HG03196 (cell line): ENCODE data around the gene MEDAG.

Experiments used
- ATAC-seq: cut with Tn5 transposase; IDR thresholded peaks from one replicate; pipeline ENCODE4 v1.9.1; 2021; ENCODE audit not compliant: unreplicated experiment

Gene MEDAG

DNA sequence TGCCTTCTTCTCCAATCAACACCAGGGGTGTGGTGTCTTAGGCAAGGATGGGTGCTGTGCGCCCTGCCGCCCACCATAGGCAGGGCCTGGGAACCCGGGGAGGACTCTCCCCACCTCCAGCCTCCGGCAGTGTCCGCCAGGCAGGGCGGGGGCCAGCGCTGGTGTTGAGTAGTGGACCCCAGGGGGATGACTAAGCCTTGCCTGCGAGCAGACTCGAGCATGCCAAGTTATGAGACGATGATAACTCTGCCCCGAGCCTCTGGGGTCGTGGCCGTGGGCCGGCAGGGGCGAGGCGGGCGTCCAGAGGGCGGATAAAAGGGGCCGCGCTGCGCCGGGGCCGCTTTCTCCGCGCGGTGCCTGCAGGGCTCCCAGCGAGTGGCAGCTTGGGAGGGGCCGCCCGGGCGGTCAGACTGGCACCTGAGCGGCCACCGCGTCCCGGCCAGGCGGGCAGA lies at the start of gene MEDAG:
MEDAG (plus strand) TSS at position 340 of the 452 bp plus-strand sequence. CDS start 245 bp downstream, outside the sequence.
- no peak for ATAC-seq

GRCh38 chr13:30857018-30857417 lies 49.1 kb upstream of the MEDAG start:
- ATAC-seq: no peak

GRCh38 chr13:30857636-30858035 lies 48.4 kb upstream of the MEDAG start:
- ATAC-seq: no peak

DNA sequence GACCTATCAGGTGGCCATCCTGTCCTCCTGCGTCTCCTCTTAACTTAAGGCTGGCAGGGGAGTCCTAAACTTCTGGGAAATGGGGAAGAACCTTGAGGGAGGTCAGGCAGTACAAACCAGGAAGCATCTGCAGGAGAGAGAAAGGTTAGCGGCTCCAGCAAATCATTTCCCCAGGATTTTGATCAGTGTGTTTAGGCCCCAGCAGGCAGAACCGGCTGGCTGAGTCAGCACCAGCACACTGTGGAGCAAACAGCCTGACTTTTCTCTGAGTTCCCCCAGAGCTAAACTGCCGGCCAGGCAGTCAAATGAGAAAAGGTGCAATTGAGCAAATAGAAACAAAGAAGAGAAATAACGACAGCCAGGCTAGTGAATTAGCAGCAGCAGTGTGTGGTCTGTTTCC lies 46.7 kb upstream of the MEDAG start:
- ATAC-seq: no peak

- ATAC-seq: no peak
Observed at GRCh38 chr13:30861163-30861562, 44.9 kb upstream of the MEDAG start.

DNA sequence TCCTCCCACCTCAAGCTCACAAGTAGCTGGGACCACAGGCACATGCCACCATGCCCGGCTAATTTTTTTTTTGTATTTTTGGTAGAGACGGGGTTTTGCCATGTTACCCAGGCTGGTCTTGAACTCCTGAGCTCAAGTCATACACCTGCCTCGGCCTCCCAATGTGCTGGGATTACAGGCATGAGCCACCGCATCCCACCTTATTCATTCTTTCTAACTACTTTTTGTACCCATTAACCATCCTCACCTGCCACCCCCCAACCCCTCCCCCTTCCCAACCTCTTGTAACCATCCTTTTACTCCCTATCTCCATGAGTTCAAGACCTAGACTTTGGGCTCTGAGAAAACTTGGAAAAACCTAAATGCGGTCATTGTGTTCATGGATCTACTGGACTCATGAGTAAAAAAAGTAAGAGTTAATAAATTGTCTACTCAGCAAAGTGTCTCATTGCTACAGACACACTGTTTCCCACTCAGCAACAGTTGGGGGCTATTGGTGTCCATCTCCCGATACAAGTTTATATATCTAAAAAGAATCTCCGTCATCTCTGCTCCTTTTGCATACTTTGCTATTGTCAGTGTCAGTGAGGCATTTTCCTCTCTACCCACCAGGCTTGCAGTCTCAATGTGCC lies 44.1 kb upstream of the MEDAG start:
- no peak for ATAC-seq

DNA sequence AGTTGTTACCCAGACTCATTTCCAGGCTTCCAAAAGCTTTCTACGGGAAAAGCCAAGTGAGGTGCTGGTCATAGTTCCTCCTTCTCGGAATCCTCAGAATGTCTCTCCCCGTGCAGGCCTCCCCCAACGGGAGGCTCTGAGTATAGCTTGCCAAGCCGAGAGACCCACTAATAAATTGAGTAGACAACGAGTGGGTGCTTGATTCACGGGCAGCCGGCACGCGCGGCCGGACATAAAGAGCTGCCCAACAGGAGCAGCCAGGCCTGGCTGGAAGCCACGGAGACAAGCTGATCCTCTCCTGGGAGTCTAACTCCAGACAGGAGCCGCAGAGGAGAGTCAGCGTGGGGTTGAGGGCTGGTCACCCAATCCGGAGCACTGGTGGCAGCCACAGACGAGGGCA lies 43.4 kb upstream of the MEDAG start:
- no peak for ATAC-seq

DNA sequence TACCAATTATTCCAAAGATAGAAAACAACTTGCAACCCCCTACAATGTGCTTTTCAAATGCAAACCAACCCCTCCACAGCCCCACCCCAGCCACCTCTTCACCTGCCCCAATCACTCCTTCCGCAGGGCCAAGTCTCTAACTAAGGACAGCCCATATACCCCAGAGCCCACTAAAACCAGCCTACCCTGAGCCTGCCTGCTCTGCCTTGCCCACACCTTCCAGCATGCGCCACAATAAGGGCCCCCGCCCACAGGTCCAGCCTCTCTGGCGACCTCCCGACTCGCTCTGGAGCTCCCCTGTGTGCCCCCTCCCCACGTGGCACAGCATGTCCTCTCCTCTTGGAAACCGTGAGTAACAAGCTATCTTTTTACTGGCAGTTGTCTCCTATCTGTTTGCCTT lies 42.8 kb upstream of the MEDAG start:
- no peak for ATAC-seq

DNA sequence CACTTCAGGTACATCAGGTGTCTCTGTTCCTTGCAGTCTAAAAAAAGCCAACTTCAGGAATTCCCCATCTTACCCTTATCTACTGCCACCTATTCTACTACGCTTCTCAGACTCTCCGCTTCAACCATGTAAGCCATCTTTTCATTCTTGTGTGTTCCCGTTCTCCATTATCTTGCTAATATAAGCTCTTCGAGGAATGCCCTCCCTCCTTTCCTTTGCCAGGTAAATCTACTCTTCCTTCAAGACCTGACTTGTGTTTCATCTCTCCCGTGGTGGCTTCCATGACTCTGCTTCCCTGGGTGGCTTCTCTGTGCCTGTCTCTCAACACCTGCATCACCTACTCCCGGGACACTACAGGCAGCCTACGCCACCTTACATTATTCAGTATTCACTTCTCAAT lies 42.3 kb upstream of the MEDAG start:
- no peak for ATAC-seq

DNA sequence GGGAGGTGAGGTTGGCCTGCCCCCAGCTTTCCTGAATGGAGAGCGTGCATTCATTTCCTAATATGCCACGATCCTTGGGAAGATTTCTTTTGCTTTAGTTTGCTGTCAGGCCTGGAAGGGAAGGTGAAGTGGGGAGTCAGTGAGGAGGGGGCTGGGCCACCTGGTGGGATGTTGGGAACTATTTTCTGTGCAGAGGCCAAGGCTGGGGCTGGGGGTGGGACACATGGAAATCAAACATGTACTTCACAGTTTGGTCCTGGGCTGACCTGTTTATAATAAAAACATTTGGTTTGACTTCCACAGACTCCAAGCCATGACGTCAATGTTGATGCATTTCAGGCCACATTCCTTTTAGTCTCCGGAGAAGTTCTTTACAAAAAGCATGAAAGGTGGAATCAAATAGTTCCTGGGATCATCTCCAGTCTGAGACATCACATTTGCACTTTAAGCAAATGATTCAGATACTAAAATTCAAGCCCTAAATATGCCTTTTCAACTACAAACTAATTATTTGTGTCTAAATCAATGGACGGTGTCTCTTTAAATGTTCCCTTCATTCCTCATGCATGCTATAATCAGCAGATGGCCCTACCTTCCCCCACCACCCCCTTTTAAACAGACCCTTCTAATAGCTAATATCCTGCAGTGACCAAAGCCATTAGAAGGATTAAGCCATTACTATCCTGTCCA lies 41.5 kb upstream of the MEDAG start:
- no peak for ATAC-seq

GRCh38 chr13:30865123-30866049 lies 40.7 kb upstream of the MEDAG start:
- ATAC-seq: no peak

DNA sequence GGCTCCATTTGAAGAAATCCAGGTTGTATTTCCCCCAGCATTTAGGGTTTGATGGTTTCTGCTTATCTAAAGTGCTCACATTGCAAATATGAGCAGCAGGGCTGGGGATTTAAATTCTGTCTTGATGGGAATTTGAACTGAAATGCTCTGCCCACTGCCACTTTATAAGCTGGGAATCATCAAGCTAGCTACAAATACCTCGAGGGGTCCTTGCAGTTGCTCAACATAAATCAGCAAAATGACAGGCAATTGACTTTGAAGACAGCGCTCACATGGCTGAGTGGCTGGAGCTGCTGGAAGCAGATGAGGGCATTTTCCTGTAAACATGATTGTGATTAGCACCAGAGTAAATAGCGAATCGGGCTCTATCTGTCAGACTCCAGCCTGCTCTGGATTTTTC lies 39.4 kb upstream of the MEDAG start:
- ATAC-seq: no peak

DNA sequence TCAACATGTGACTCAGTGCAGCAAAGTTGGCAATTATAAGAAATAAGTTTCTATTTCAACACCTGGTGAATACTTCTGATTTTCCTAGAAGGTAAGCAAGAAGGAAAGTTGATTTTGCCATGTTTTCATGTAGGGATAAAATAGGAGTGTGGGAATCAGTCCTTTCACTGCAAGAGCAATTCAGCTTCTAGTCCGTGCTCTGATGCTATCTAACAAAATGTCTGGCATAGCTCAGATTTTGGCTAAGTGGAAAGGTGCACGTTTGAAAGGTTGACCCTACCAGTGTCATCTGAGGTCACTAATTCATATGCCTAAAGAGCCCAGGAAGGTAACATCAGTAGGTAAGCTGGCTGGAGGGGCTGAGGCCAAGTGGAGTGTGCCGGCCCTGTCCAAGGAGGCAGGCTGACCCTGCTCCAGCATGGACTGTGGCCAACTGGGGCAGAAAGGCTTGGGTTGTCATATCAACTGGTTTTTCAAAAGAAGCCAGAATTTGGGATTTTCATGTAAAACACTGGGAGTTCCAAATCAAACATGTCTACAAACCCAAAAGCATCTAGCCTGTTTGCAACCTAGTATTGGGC lies 38.9 kb upstream of the MEDAG start:
- no peak for ATAC-seq

DNA sequence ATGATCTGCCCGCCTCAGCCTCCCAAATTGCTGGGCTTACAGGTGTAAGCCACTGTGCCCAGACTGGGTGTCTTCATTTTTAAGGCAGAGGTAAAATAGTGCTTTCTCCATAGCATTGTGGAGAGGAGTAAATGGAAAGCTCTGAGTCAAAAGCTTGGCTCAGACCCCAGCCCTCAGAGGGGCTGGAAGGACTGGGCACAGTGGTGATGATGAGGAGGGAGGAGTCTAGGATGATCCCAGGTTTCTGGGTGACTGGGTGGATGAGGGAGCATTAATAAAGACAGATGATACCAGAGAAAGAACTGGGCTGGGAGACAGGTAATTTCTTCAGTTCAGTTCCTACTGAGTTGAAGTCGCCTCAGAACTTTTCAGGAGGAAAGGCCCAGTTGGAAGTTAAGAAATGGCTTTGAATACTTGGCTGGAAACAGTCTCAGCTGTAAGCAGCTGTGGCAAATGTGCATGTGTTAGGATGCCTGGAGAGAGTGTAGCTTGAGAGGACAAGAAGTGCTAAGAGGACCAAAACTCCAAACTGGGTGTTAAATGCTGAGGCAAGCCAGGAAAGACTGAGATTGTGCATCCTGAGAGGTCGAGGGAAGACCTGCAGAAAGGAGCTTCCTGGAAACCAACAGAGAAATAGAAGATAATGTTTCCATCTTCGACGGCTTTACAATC lies 37.1 kb upstream of the MEDAG start:
- ATAC-seq: no peak

- ATAC-seq: no peak
Observed at GRCh38 chr13:30869491-30869890, 36.6 kb upstream of the MEDAG start.

GRCh38 chr13:30870049-30870884 lies 35.8 kb upstream of the MEDAG start:
- no peak for ATAC-seq

DNA sequence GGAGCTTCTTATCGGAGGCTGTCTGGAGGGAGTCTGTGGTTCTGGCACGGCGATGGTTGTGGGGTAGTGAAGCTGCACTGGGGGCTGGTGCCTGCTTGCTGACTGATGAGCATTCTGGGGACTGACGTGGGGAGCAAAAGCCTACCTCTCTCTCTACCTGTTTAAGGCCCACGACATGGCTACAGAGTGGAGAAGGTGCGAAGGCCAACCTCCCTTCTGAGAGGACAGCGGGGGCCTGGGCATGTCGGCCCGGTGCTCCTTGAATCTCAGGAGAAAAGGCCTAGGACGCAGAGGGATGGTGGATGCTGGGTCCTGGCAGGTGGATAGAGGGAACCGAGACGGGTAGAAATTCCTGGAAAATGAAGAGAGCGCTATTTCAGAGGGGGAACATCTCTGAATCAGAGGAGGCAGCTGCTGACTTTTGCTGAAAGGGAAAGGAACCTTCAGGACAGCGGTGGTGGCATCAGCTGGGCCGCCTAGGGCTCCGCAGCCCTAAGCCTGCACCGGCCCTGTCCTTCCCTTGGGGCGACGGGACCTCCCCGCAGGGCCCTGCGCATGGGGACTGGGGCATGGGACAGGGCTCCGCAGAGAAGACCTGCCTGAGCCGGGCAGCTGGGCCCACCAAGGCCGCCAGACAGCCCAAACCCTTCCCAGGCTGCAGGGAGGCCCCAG lies 35.0 kb upstream of the MEDAG start:
- no peak for ATAC-seq

DNA sequence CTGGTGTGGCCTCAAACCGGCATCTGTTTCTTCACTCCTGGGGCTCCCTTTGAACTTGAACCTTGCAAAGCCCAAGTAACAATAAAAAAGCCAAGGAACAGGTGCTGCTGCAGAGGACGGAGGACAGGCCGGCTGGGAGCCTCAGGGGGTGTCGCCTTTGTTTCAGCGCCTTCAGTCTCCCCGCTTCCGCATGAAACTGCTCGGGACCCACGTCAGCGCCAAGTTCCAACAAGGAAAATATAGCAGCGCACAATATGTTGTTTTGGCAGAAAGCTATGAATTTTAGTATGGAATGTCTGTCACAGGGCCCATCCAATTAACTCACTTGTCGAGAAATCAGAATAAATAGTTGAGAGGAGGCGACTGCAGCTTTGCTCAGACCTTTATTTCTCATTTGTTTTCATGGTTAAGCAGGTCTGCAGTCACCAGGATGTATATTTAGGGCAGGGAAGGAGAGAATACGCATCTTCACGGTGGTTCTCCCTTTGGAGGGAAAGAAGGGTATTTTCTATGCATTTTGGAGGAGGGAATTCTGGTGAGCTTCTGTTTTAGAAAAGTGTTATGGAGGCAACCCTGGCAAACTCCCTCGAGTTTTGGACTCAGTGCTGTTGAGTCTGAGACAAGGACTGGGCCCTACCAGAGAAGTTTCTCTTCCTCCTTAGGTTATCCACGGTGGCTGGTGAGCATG lies 34.3 kb upstream of the MEDAG start:
- ATAC-seq: no peak

GRCh38 chr13:30872276-30872594 lies 33.8 kb upstream of the MEDAG start:
- no peak for ATAC-seq
